HS-5 (cell line): ENCODE measurements around the gene MDGA2.
"Not testable (repeated sequence)": the region's sequence is repeated elsewhere in the genome, so short reads cannot be mapped to it uniquely, and the experiment has no call there.

ENCODE experiments used
- DNase-seq: peaks from one replicate; pipeline ENCODE4 v3.0.0-alpha.2; 2012; ENCODE audit warnings: low read depth

Gene MDGA2

GRCh38 chr14:47328376-47328775, 347.0 kb downstream of the MDGA2 start:
- DNase-seq, result no peak

- DNase-seq, result no peak
These were observed 348.1 kb downstream of the MDGA2 start for GRCh38 chr14:47327336-47327735.

GRCh38 chr14:47322751-47323150, 352.7 kb downstream of the MDGA2 start:
- DNase-seq, result no peak

- no peak for DNase-seq
These were observed 373.3 kb downstream of the MDGA2 start for GRCh38 chr14:47302121-47302520.

GRCh38 chr14:47300796-47301195, 374.6 kb downstream of the MDGA2 start:
- DNase-seq, result peak; percentile 13

GRCh38 chr14:47297374-47297773, 378.0 kb downstream of the MDGA2 start:
- no peak for DNase-seq

- DNase-seq, result no peak
These were observed 391.1 kb downstream of the MDGA2 start for GRCh38 chr14:47284283-47284682.

- not testable (repeated sequence) for DNase-seq
These were observed 393.6 kb downstream of the MDGA2 start for GRCh38 chr14:47281761-47282160.

GRCh38 chr14:47278233-47278842, 397.1 kb downstream of the MDGA2 start:
- no peak for DNase-seq

- no peak for DNase-seq
These were observed 397.7 kb downstream of the MDGA2 start for GRCh38 chr14:47277703-47278102.

GRCh38 chr14:47276931-47277330, 398.5 kb downstream of the MDGA2 start:
- DNase-seq, result no peak

GRCh38 chr14:47273939-47274338, 401.5 kb downstream of the MDGA2 start:
- no peak for DNase-seq

- no peak for DNase-seq
These were observed 404.7 kb downstream of the MDGA2 start for GRCh38 chr14:47270715-47271114.

GRCh38 chr14:47269756-47270492, 405.5 kb downstream of the MDGA2 start:
- peak; percentile 20 for DNase-seq

GRCh38 chr14:47264842-47265241, 410.6 kb downstream of the MDGA2 start:
- no peak for DNase-seq

- DNase-seq, result peak; percentile 30
These were observed 412.6 kb downstream of the MDGA2 start for GRCh38 chr14:47262801-47263200.

- no peak for DNase-seq
These were observed 414.1 kb downstream of the MDGA2 start for GRCh38 chr14:47261350-47261749.

- no peak for DNase-seq
These were observed 415.6 kb downstream of the MDGA2 start for GRCh38 chr14:47259796-47260195.

GRCh38 chr14:47257013-47257412, 418.4 kb downstream of the MDGA2 start:
- DNase-seq, result no peak

- DNase-seq, result no peak
These were observed 422.6 kb downstream of the MDGA2 start for GRCh38 chr14:47252802-47253201.

- no peak for DNase-seq
These were observed 429.0 kb downstream of the MDGA2 start for GRCh38 chr14:47246367-47246766.

GRCh38 chr14:47242579-47242978, 432.8 kb downstream of the MDGA2 start:
- not testable (repeated sequence) for DNase-seq

- DNase-seq, result no peak
These were observed 434.5 kb downstream of the MDGA2 start for GRCh38 chr14:47240748-47241437.
